Fibroblast of peridontal ligament (primary cell): Measurements from ENCODE around the gene STAMBP.
"Not testable (repeated sequence)": the region's sequence is repeated elsewhere in the genome, so short reads cannot be mapped to it uniquely, and the experiment has no call there.

Source experiments
- DNase-seq: peaks from one replicate; pipeline ENCODE4 v3.0.0-alpha.2; 2010; ENCODE audit errors: extremely low read depth

STAMBP gene

GRCh38 chr2:73837847-73838585 is 9.3 kb downstream of the STAMBP start:
- no peak for DNase-seq

GRCh38 chr2:73838889-73839534 is 10.3 kb downstream of the STAMBP start:
- DNase-seq: peak; percentile 15

GRCh38 chr2:73839653-73840411 is 11.1 kb downstream of the STAMBP start:
- no peak for DNase-seq

GRCh38 chr2:73841912-73842738 is 13.4 kb downstream of the STAMBP start:
- no peak for DNase-seq

- DNase-seq: no peak
These were observed 13.9 kb downstream of the STAMBP start for GRCh38 chr2:73842739-73843019.

- no peak for DNase-seq
These were observed 15.3 kb downstream of the STAMBP start for GRCh38 chr2:73844087-73844486.

GRCh38 chr2:73850009-73850408 is 21.2 kb downstream of the STAMBP start:
- no peak for DNase-seq

GRCh38 chr2:73851274-73851673 is 22.5 kb downstream of the STAMBP start:
- DNase-seq: no peak

- DNase-seq: peak; percentile 82
These were observed 23.3 kb downstream of the STAMBP start for GRCh38 chr2:73852020-73852419.

- no peak for DNase-seq
These were observed 26.8 kb downstream of the STAMBP start for GRCh38 chr2:73855526-73855925.

- peak; percentile 72 for DNase-seq
These were observed 27.5 kb downstream of the STAMBP start for GRCh38 chr2:73856214-73856613.

GRCh38 chr2:73859721-73860586 is 31.2 kb downstream of the STAMBP start:
- DNase-seq: peak; percentile 69

GRCh38 chr2:73862987-73863386 is 34.2 kb downstream of the STAMBP start:
- DNase-seq: no peak

- no peak for DNase-seq
These were observed 39.6 kb downstream of the STAMBP start for GRCh38 chr2:73868204-73868978.

- DNase-seq: peak; percentile 98
These were observed 41.3 kb downstream of the STAMBP start for GRCh38 chr2:73870084-73870483.

- DNase-seq: peak; percentile 19
These were observed 48.5 kb downstream of the STAMBP start for GRCh38 chr2:73877071-73877802.

- DNase-seq: not testable (repeated sequence)
These were observed 49.2 kb downstream of the STAMBP start for GRCh38 chr2:73877984-73878383.

- DNase-seq: peak; percentile 61
These were observed 56.6 kb downstream of the STAMBP start for GRCh38 chr2:73885406-73885805.

GRCh38 chr2:73886357-73886756 is 57.6 kb downstream of the STAMBP start:
- DNase-seq: no peak
